CD14-positive monocyte (primary cell): Measurements from ENCODE around the gene ACSL5. TPM values are rescaled to one million over a fixed set of nuclear protein-coding genes. Genes with fewer than 3 reads are reported as not detected.
A peak's percentile ranks its signal among the peaks of the same experiment; 100 is the strongest.

Source experiments
- DNase-seq, 3 donors: peaks; one replicate each; pipeline ENCODE4 v3.0.0-alpha.2; 2011 to 2022
- H2AFZ ChIP-seq: 2 replicates; pipeline ENCODE4 v1.6.0; 2012; ENCODE audit warnings: mild to moderate bottlenecking, low read depth, low read length, inconsistent platforms; ENCODE audit not compliant: insufficient read depth, poor library complexity, severe bottlenecking
- H3K27ac ChIP-seq, 2 donors: 1 replicate in 1 of 2; 2 replicates in 1 of 2; pipeline ENCODE4 v1.5.1; 2012 to 2013; ENCODE audit warnings: low read length in 2 of 2, control low read depth in 1 of 2, inconsistent platforms in 1 of 2, low read depth in 1 of 2, mild to moderate bottlenecking in 1 of 2
- H3K27me3 ChIP-seq, 2 donors: one replicate each; pipeline versions ENCODE4 v1.6.0 to v1.6.1; 2011 to 2013; ENCODE audit warnings: low read length in 2 of 2; ENCODE audit not compliant: control insufficient read depth in 2 of 2, insufficient read depth in 2 of 2
- H3K36me3 ChIP-seq, 2 donors: replicated peaks in 1 of 2; 1 replicate in 1 of 2; 2 replicates in 1 of 2; pipeline versions ENCODE4 v1.5.1 to v1.6.1; 2012 to 2013; ENCODE audit warnings: low read length in 2 of 2, control low read depth in 1 of 2, inconsistent platforms in 1 of 2, mild to moderate bottlenecking in 1 of 2; ENCODE audit not compliant: insufficient read depth in 2 of 2, control insufficient read depth in 1 of 2
- H3K4me1 ChIP-seq, 2 donors: 1 replicate in 1 of 2; 2 replicates in 1 of 2; pipeline versions ENCODE4 v1.5.1 to v1.6.1; 2012 to 2013; ENCODE audit warnings: low read length in 2 of 2, control low read depth in 1 of 2, inconsistent platforms in 1 of 2, mild to moderate bottlenecking in 1 of 2, moderate library complexity in 1 of 2; ENCODE audit not compliant: insufficient read depth in 2 of 2, control insufficient read depth in 1 of 2
- H3K4me2 ChIP-seq: replicated peaks from 2 replicates; pipeline ENCODE3; 2012; ENCODE audit warnings: low read length, moderate library complexity, mild to moderate bottlenecking; ENCODE audit not compliant: poor library complexity, severe bottlenecking; ENCODE audit errors: extremely low read depth
- H3K4me3 ChIP-seq, 3 experiments: fragments of 200-600 bp in 1 of 3; sonication (generic) in 1 of 3; replicated peaks in 1 of 3; 1 replicate in 2 of 3; 2 replicates in 1 of 3; pipeline ENCODE4 v1.5.1; 2011 to 2013; ENCODE audit warnings: low read length in 3 of 3, mild to moderate bottlenecking in 3 of 3, control low read depth in 2 of 3, low read depth in 2 of 3, inconsistent platforms in 1 of 3, moderate library complexity in 1 of 3
- H3K79me2 ChIP-seq: 2 replicates; pipeline ENCODE4 v1.6.0; 2012; ENCODE audit warnings: mild to moderate bottlenecking, control low read depth, inconsistent platforms, low read length, moderate library complexity; ENCODE audit not compliant: insufficient read depth
- H3K9ac ChIP-seq: 2 replicates; pipeline ENCODE4 v1.6.0; 2017; ENCODE audit warnings: low read length, mild to moderate bottlenecking; ENCODE audit not compliant: insufficient read depth, poor library complexity, severe bottlenecking
- H3K9me3 ChIP-seq, 2 donors: replicated peaks in 1 of 2; 1 replicate in 1 of 2; 2 replicates in 1 of 2; pipeline versions ENCODE4 v1.5.1 to v1.6.1; 2012 to 2013; ENCODE audit warnings: low read length in 2 of 2, control low read depth in 1 of 2; ENCODE audit not compliant: control insufficient read depth in 1 of 2, insufficient read depth in 1 of 2
- H4K20me1 ChIP-seq: 2 replicates; pipeline ENCODE4 v1.6.0; 2012; ENCODE audit warnings: mild to moderate bottlenecking, low read length, control low read depth, moderate library complexity; ENCODE audit not compliant: insufficient read depth
- H3K27ac Mint-ChIP-seq, 7 donors: one replicate each; pipeline ENCODE4 v1.8.0; 2020; ENCODE audit warnings: mild to moderate bottlenecking in 7 of 7, mixed read lengths in 7 of 7, moderate library complexity in 6 of 7, inconsistent platforms in 2 of 7
- H3K27me3 Mint-ChIP-seq, 3 donors: one replicate each; pipeline ENCODE4 v1.8.0; 2021 to 2022; ENCODE audit warnings: low read depth in 3 of 3, mild to moderate bottlenecking in 3 of 3, mixed read lengths in 3 of 3, moderate library complexity in 3 of 3, inconsistent platforms in 1 of 3
- H3K36me3 Mint-ChIP-seq, 2 donors: one replicate each; pipeline ENCODE4 v1.8.0; 2020; ENCODE audit warnings: mixed read lengths in 2 of 2, inconsistent platforms in 1 of 2, mild to moderate bottlenecking in 1 of 2
- H3K4me1 Mint-ChIP-seq: one replicate; pipeline ENCODE4 v1.8.0; 2020; ENCODE audit warnings: mild to moderate bottlenecking, mixed read lengths
- H3K4me3 Mint-ChIP-seq, 2 donors: one replicate each; pipeline ENCODE4 v1.8.0; 2020; ENCODE audit warnings: mild to moderate bottlenecking in 2 of 2, mixed read lengths in 2 of 2, moderate library complexity in 1 of 2
- H3K9me3 Mint-ChIP-seq, 7 donors: one replicate each; pipeline ENCODE4 v1.8.0; 2020 to 2022; ENCODE audit warnings: mixed read lengths in 7 of 7, mild to moderate bottlenecking in 6 of 7, moderate library complexity in 6 of 7, inconsistent platforms in 2 of 7
- WGBS: methylation state at CpG from one replicate; pipeline ENCODE4 v1.1.5; 2013; ENCODE audit warnings: missing lambda C conversion rate; ENCODE audit not compliant: insufficient coverage; 5-methylcytosine and 5-hydroxymethylcytosine counted together
- intact Hi-C, 2 donors: fragments of 100-400 bp; cut with micrococcal nuclease; formaldehyde crosslinking; loops; one replicate each; pipeline versions ENCODE4 v1.15.0 to v1.15.1; 2023
- polyA plus RNA-seq, 3 donors: library from polyadenylated mRNA; depleted of rRNA in 1 of 3; unstranded in 2 of 3; stranded (reverse) in 1 of 3; fragments of 300-500 nt in 2 of 3; fragments of >200 nt in 1 of 3; fragmentation: Illumina TruSeq in 2 of 3; gene quantifications; 1 replicate in 2 of 3; 2 replicates in 1 of 3; pipeline ENCODE4 v1.2.3, GENCODE V29; 2012 to 2021
- TF ChIP-seq, protein P1 (sequence below): fragments of 200-600 bp; IDR thresholded peaks from one replicate; pipeline ENCODE4 v1.8.0; 2022; ENCODE audit warnings: antibody characterized with exemption, mild to moderate bottlenecking

Gene ACSL5
- polyA plus RNA-seq, 3 donors: 27.5 to 44.4 (median 37.5) TPM

DNA sequence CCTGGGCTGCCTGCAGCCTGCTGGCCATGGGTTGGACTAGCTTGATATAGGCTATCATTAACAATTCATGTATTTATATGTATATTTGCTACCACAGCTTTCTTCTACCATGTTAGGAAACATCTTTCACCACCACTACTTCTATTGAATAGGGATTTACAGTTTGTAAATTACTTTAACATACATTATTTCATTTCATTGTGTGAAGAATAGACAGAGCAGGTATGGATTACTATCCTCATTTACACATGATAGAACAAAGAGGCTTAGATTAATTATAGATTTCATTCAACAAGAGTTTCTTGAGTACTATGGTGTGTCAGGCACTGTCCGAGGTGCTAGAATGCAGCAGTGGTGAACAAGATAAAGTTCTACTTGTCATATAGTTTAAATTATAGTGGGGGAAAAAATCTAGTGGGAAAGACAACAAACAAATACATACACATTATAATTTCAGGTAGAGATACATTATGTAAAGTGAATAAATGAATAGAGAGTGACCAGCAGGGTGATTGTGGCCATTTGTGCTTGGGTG, 93.7 kb downstream of the ACSL5 start:
- intact Hi-C loops: no loop called here
- Histone ChIP-seq H3K9ac (no peak overlapping the region), H4K20me1 (peaks cover 24% of the 10 kb centered on the region), H3K4me3 (no peak overlapping the region), H3K4me1 (no peaks in the 10 kb centered on the region), H3K79me2 (no peaks in the 10 kb centered on the region), H3K4me2 (no peak overlapping the region), H3K36me3 (peaks cover 41 to 80% of the 10 kb centered on the region in 2 donors), H2AFZ (no peak overlapping the region), H3K9me3 (no peaks in the 10 kb centered on the region), H3K27me3 (no peaks in the 10 kb centered on the region), H3K27ac (no peak overlapping the region)
- Mint-ChIP-seq H3K27ac (no peak overlapping the region), H3K36me3 (peaks cover 43 to 76% of the 10 kb centered on the region in 2 donors), H3K4me1 (peaks cover 4% of the 10 kb centered on the region), H3K4me3 (no peak overlapping the region), H3K9me3 (peaks cover 0 to 3% (median 0%) of the 10 kb centered on the region in 7 donors), H3K27me3 (no peaks in the 10 kb centered on the region)
- TF ChIP-seq, protein P1, sequence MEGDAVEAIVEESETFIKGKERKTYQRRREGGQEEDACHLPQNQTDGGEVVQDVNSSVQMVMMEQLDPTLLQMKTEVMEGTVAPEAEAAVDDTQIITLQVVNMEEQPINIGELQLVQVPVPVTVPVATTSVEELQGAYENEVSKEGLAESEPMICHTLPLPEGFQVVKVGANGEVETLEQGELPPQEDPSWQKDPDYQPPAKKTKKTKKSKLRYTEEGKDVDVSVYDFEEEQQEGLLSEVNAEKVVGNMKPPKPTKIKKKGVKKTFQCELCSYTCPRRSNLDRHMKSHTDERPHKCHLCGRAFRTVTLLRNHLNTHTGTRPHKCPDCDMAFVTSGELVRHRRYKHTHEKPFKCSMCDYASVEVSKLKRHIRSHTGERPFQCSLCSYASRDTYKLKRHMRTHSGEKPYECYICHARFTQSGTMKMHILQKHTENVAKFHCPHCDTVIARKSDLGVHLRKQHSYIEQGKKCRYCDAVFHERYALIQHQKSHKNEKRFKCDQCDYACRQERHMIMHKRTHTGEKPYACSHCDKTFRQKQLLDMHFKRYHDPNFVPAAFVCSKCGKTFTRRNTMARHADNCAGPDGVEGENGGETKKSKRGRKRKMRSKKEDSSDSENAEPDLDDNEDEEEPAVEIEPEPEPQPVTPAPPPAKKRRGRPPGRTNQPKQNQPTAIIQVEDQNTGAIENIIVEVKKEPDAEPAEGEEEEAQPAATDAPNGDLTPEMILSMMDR: no peak
- DNase-seq: no peak
- no CpG with 5 or more reads among the region's 1 CpG for WGBS

DNA sequence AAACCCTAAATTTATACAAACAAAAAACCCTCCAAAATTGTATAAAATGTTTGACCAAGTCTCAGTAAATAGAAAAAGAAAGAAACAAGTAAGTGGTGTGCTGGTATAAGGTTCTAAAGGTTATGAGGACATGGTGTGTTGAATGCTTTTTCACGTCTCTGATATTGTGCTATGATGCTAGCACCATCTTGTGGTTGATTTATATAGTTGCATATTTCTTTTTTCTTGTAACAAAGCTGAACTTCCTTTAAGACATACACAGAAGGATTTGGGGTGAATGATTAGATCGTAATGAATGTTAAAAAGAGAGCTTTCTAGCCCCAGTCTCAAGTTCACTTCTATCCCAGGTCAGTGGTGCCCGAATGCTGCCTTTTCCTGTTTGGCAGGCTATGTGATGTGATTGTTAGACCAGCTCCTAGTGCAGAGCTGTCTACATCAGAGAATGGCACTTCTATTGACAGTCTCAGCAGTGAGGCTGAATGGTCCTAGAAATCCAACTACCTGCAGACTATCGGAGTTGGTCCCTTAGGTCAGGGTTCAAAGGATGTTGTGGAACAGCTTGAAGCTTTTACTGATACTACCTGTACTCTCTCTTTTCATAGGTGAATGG, 98.1 kb downstream of the ACSL5 start:
- Histone ChIP-seq H3K4me3 (no peak overlapping the region), H3K79me2 (peaks cover 4% of the 10 kb centered on the region), H3K9ac (no peak overlapping the region), H3K36me3 (peaks cover 21 to 40% of the 10 kb centered on the region in 2 donors), H4K20me1 (peaks cover 50% of the 10 kb centered on the region), H3K4me1 (no peaks in the 10 kb centered on the region), H3K27ac (no peak overlapping the region), H3K9me3 (no peaks in the 10 kb centered on the region), H2AFZ (no peak overlapping the region), H3K4me2 (no peak overlapping the region), H3K27me3 (no peaks in the 10 kb centered on the region)
- intact Hi-C loops: no loop called here
- no peaks in the 10 kb centered on the region for H3K9me3 Mint-ChIP-seq
- TF ChIP-seq, protein P1: peak; percentile 71
- no CpG with 5 or more reads among the region's 4 CpGs for WGBS
- peaks cover 5% of the 10 kb centered on the region for H3K4me1 Mint-ChIP-seq
- H3K4me3 Mint-ChIP-seq: no peak overlapping the region
- peaks cover 19 to 58% of the 10 kb centered on the region in 2 donors for H3K36me3 Mint-ChIP-seq
- peak overlapping the region in 1 of 7 donors; percentile 32 for H3K27ac Mint-ChIP-seq
- no peaks in the 10 kb centered on the region for H3K27me3 Mint-ChIP-seq
- peak; percentile 8 to 41 (median 36) for DNase-seq
